ENCODE results near the gene TMEM108. TPM values are rescaled to one million over a fixed set of nuclear protein-coding genes. Genes with fewer than 3 reads are reported as not detected.

TMEM108 gene
- polyA plus RNA-seq, 3 donors, result not detected

DNA sequence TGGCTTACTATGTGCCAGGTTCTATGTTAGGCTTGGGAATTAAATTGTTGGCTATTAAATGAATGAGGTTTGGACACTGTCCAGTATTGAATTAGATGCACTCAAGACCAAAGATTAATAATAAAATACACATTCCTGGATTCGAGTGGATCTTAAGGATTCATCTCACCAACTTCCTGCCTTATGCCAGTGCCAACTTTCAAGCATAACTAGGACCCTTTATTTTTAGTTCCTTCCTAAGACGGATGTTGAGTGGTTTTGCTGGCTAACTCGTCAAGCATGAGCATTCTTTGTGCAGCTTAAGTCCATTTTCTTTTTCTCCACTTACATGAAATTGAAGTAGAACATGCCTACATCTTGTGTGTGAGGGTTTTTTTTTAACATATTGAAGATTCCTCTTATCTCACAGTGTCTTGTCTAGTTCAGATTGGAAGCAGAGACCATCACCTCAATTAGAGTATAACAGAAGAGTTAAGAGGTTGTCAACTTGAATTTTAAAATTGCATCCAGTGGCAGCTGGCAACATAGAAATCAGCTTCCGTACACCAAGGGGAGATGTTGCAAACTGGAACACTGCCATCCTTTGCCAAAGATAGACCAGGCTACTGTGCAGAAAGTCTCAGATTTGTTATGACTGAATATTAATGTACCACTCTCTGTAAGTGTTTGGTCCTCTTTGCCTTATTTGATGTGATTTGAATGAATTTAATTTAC is 255.4 kb downstream of the TMEM108 start:
- DNase-seq, result no peak
- no peak overlapping the region for H3K27ac ChIP-seq (ENCODE audit: low read depth in 1 of 2, low read length in 2 of 2)
- no peak overlapping the region for H3K27ac Mint-ChIP-seq
- TF ChIP-seq CTCF (IDR thresholded peaks at IDR 0.05), result no peak
- peaks cover 0 to 2% (median 0%) of the 10 kb centered on the region in 7 donors for H3K9me3 Mint-ChIP-seq
- H3K4me1 ChIP-seq (ENCODE audit: control insufficient read depth in 1 of 2, insufficient read depth in 2 of 2, low read length in 2 of 2), result no peaks in the 10 kb centered on the region
- no peaks in the 10 kb centered on the region for H3K79me2 ChIP-seq (ENCODE audit: insufficient read depth, low read length)
- no peaks in the 10 kb centered on the region for H3K27me3 ChIP-seq (ENCODE audit: control insufficient read depth in 2 of 2, insufficient read depth in 2 of 2, low read length in 2 of 2)
- intact Hi-C loops (cut with micrococcal nuclease), result no loop called here
- no peak overlapping the region for H3K4me2 ChIP-seq (replicated peaks; ENCODE audit: extremely low read depth, low read length, poor library complexity, severe bottlenecking)
- WGBS (ENCODE audit: insufficient coverage), result 100% methylated on average over 1 of the region's 4 CpGs
- H2AFZ ChIP-seq (ENCODE audit: insufficient read depth, low read depth, low read length, poor library complexity, severe bottlenecking), result no peak overlapping the region
- H3K4me3 ChIP-seq (replicated peaks in 1 of 3; ENCODE audit: low read depth in 2 of 3, low read length in 3 of 3), result no peak overlapping the region
- H3K27me3 Mint-ChIP-seq (ENCODE audit: low read depth in 3 of 3), result peaks cover 0 to 4% (median 2%) of the 10 kb centered on the region in 3 donors
- H4K20me1 ChIP-seq (ENCODE audit: insufficient read depth, low read length), result no peaks in the 10 kb centered on the region
- no peaks in the 10 kb centered on the region for H3K36me3 Mint-ChIP-seq
- H3K9ac ChIP-seq (ENCODE audit: insufficient read depth, low read length, poor library complexity, severe bottlenecking), result no peak overlapping the region
- H3K36me3 ChIP-seq (replicated peaks in 1 of 2; ENCODE audit: control insufficient read depth in 1 of 2, insufficient read depth in 2 of 2, low read length in 2 of 2), result no peaks in the 10 kb centered on the region
- H3K9me3 ChIP-seq (replicated peaks in 1 of 2; ENCODE audit: control insufficient read depth in 1 of 2, insufficient read depth in 1 of 2, low read length in 2 of 2), result no peaks in the 10 kb centered on the region
- H3K4me1 Mint-ChIP-seq, result no peaks in the 10 kb centered on the region
- no peak overlapping the region for H3K4me3 Mint-ChIP-seq

DNA sequence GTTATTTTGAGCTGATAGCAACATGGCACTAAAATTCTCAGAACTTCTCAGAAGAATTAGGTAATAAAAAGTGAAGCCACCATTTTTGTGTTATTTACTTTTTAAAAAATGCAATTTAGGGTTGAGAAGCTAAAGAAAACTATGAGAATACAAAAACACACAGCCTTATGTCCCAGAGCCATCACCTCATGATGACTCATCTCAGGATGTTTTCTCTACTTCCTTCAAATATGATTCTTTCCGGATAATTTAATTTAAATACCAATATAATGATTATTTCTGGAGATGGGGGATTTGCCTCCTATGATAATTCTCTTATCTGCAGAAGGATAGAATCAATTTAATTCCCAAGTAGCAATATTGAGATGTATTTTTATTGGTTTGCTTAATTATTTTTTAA is 256.1 kb downstream of the TMEM108 start:
- no peak overlapping the region for H3K4me3 ChIP-seq (replicated peaks in 1 of 3; ENCODE audit: low read depth in 2 of 3, low read length in 3 of 3)
- H3K9ac ChIP-seq (ENCODE audit: insufficient read depth, low read length, poor library complexity, severe bottlenecking), result no peak overlapping the region
- no peak for TF ChIP-seq CTCF (IDR thresholded peaks at IDR 0.05)
- no peak overlapping the region for H3K27ac ChIP-seq (ENCODE audit: low read depth in 1 of 2, low read length in 2 of 2)
- H2AFZ ChIP-seq (ENCODE audit: insufficient read depth, low read depth, low read length, poor library complexity, severe bottlenecking), result no peak overlapping the region
- H3K4me3 Mint-ChIP-seq, result no peak overlapping the region
- no peak for DNase-seq
- no peaks in the 10 kb centered on the region for H3K79me2 ChIP-seq (ENCODE audit: insufficient read depth, low read length)
- no peak overlapping the region for H3K4me2 ChIP-seq (replicated peaks; ENCODE audit: extremely low read depth, low read length, poor library complexity, severe bottlenecking)
- no peaks in the 10 kb centered on the region for H3K27me3 ChIP-seq (ENCODE audit: control insufficient read depth in 2 of 2, insufficient read depth in 2 of 2, low read length in 2 of 2)
- H3K4me1 ChIP-seq (ENCODE audit: control insufficient read depth in 1 of 2, insufficient read depth in 2 of 2, low read length in 2 of 2), result no peaks in the 10 kb centered on the region
- intact Hi-C loops (cut with micrococcal nuclease), result no loop called here
- H3K27ac Mint-ChIP-seq, result no peak overlapping the region
- no peaks in the 10 kb centered on the region for H3K4me1 Mint-ChIP-seq
- no peaks in the 10 kb centered on the region for H4K20me1 ChIP-seq (ENCODE audit: insufficient read depth, low read length)
- WGBS (ENCODE audit: insufficient coverage), result no CpG with 5 or more reads among the region's 1 CpG
- peaks cover 0 to 2% (median 0%) of the 10 kb centered on the region in 7 donors for H3K9me3 Mint-ChIP-seq
- no peaks in the 10 kb centered on the region for H3K36me3 Mint-ChIP-seq
- H3K27me3 Mint-ChIP-seq (ENCODE audit: low read depth in 3 of 3), result peaks cover 0 to 4% (median 2%) of the 10 kb centered on the region in 3 donors
- H3K9me3 ChIP-seq (replicated peaks in 1 of 2; ENCODE audit: control insufficient read depth in 1 of 2, insufficient read depth in 1 of 2, low read length in 2 of 2), result no peaks in the 10 kb centered on the region
- no peaks in the 10 kb centered on the region for H3K36me3 ChIP-seq (replicated peaks in 1 of 2; ENCODE audit: control insufficient read depth in 1 of 2, insufficient read depth in 2 of 2, low read length in 2 of 2)

All from CD14-positive monocyte (primary cell).